HG03457 (cell line): ENCODE measurements around the gene NCOR1.
"Not testable (repeated sequence)": the region's sequence is repeated elsewhere in the genome, so short reads cannot be mapped to it uniquely, and the experiment has no call there.

Experiments
- ATAC-seq: cut with Tn5 transposase; IDR thresholded peaks from one replicate; pipeline ENCODE4 v1.9.1; 2021; ENCODE audit warnings: moderate number of reproducible peaks; ENCODE audit not compliant: unreplicated experiment

Gene NCOR1

GRCh38 chr17:16152326-16152725, 63.0 kb downstream of the NCOR1 start:
- not testable (repeated sequence) for ATAC-seq

- no peak for ATAC-seq
Measured at GRCh38 chr17:16150251-16150856, 65.0 kb downstream of the NCOR1 start.

- ATAC-seq: no peak
Measured at GRCh38 chr17:16148596-16148995, 66.7 kb downstream of the NCOR1 start.

DNA sequence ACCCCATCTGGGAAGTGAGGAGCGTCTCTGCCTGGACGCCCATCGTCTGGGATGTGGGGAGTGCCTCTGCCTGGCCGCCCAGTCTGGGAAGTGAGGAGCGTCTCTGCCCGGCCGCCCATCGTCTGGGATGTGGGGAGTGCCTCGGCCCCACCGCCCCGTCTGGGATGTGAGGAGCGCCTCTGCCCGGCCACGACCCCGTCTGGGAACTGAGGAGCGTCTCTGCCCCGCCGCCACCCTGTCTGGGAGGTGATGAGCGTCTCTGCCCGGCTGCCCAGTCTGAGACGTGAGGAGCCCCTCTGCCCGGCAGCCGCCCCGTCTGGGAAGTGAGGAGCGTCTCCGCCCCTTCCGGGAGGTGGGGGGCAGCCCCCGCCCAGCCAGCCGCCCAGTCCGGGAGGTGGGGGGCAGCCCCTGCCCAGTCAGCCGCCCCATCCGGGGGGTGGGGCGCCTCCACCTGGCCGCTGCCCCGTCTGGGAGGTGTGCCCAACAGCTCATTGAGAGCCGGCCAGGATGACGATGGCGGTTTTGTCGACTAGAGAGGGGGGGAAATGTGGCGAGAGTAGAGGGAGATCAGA, 69.9 kb downstream of the NCOR1 start:
- not testable (repeated sequence) for ATAC-seq

DNA sequence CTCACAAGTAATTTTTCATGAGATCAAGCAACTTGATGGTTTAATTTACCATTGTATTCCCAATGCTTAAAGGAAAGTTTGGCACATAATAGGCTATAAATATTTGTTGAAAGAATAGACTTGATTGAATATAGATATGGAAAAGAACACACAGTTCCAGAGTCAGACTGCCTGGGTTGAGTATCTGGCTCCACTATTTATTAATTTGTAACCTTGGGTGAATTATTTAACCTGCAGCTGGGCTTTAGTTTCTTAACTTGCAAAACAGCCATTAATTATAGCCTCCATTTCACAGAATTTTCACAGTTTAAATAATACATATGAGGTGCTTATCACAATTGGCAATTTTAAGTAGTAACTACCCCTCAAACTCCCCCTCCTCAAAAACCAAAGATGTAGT, 73.6 kb downstream of the NCOR1 start:
- no peak for ATAC-seq

GRCh38 chr17:16140854-16141253, 74.5 kb downstream of the NCOR1 start:
- no peak for ATAC-seq

GRCh38 chr17:16135461-16135860, 79.9 kb downstream of the NCOR1 start:
- ATAC-seq: no peak

- ATAC-seq: no peak
Measured at GRCh38 chr17:16131593-16131992, 83.7 kb downstream of the NCOR1 start.

DNA sequence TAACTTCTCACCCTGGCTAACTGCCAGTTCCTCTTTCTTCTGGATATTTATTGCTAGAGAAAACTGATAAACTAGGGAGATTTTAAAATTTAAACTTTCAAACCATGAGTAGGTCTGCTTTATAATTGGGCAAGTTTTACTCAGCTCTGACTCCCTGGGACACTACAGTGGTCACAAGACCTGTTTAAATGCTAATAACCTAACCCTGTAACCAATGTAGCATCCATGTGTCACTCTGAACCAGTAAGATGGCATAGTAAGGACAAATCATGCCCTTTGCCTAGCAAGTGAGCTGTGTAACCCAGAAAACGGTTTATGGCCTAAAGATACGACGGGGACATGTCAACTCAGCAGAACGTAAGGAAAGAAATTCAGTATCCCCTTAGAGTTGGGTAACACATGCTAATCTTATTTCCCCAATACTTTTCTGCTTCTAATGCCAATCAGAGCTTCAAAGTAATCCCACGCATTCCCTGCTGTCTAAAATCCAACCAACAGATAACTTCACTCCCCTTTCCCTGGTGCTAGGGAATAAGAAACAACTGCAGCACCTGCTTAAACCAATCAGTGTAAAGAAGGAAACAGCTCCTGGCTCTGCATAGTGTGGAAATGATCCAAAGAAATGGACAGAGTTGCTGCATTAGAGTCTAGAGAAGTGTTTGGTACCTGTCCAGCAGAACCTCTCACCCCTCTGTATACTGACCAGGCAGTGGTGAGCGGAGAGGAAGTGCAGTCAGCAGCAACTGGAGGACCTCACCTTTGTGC, 85.7 kb downstream of the NCOR1 start:
- ATAC-seq: no peak

DNA sequence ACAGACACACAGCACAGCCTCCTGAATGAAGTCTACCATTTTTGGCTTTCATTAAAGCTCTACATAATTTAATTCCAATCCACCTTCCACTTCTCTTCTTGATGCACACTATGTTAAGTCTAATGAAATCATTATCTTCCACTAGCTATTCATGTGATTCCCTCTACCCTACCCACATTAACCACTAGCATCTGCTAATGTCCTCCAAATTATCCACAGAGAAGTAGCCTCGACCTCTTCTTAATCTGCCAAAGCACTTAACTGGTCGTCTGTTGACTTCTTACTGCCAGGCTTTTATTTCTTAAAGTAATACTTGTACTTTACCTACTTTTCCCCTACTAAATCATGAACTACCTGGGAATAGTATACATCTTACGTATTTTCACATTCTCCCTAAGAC, 91.8 kb downstream of the NCOR1 start:
- ATAC-seq: no peak

DNA sequence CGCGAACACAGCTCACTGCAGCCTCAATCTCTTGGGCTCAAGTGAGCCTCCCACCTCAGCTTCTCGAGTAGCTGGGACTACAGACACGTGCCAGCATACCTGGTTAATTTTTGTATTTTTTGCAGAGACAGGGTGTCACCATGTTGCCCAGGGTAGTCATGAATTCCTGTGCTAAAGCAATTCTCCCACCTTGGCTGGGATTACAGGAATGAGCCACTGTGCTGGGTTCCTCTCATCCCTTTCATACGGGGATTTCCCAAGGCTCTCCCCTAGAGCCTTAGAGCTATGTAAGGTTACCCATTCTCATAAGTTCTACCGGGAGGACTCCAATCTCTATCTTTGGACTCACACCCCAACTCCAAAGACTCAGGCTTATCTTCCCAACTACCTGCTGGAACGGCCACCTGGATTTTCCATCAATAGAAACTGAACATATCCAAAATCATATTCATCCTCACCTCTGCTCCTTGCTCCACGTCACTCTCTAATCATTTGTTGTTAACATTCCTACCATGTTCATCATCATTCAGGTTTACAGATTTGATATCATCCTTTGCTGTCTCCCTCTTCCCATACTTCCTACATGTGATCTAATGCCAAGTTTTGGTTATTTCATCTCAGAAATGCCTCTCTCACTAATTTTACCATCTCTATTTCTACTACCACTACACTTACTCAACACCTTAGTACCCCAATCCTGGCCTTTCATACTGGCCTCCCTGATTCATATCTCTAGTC, 92.5 kb downstream of the NCOR1 start:
- no peak for ATAC-seq

- ATAC-seq: no peak
Measured at GRCh38 chr17:16121915-16122314, 93.4 kb downstream of the NCOR1 start.

- no peak for ATAC-seq
Measured at GRCh38 chr17:16120937-16121336, 94.4 kb downstream of the NCOR1 start.

DNA sequence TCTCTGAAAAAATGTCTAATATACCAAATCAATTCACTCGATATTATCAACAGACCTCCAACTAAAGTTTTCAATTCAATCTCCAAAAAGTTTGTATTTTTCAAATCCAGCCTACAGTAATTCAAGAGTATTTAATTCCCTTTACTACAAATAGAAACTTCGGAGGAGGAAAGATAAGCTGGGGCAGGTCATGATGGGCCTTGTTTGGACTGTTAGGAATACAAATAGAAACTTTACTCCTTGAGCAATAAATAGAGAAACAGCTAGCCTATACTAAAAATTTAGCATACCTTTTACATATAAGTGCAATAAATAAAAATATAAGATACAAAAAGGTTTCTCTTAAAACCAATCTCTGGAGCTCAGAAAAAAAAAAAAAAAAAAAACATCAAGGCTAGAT, 98.2 kb downstream of the NCOR1 start:
- ATAC-seq: no peak

GRCh38 chr17:16115077-16115698, 100.1 kb downstream of the NCOR1 start:
- not testable (repeated sequence) for ATAC-seq

DNA sequence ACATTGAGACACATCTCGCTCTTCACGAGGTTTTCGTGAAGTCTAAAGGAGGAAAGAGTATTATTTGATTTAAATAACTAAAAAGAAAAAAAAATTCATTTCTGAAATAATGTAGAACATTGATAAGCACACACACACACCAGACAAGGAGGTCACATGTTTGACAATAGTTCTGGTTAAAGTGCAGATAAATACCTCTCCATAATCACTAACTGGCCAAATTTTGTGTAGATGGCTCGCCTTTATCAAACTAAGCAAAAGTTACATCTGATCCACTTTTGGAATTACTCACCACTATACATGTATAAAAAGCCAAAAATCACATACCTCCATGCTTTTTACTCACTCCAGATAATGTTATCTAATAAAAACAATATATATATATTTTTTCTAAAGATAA, 106.5 kb downstream of the NCOR1 start:
- no peak for ATAC-seq

GRCh38 chr17:16108386-16108785, 106.9 kb downstream of the NCOR1 start:
- no peak for ATAC-seq

GRCh38 chr17:16107165-16107770, 108.1 kb downstream of the NCOR1 start:
- ATAC-seq: no peak

DNA sequence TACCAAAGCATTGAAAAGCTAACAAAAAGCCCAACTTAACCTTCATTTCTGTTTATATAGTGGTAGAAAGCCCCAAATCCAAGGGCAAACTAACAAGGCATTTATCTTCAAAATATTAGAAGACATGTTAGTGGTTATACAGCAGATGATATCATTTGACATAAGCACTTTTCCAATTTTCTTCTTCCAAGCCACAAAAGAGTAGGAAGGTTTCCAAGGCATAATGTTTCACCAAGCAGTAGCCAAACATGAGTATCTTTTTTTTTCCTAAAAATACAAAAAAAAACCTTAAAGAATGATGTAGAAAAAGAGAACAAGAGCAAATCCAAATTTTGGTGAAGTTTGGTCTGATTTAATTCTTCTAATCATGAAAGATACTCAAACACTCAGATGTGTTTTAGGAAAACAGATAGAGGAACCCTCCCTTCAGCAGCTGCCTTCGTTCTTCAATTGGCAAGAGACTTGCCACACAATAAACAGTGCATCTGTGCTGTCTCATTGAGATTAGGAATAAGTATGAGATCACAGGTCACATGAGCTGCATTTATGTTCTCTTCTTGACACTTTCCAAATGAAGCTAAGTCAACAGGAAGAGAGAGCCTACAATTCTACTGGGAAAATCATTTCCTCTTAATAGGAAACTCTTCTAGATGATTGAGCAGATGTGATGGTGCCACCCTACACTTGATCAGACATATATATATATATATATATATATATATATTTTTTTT, 109.0 kb downstream of the NCOR1 start:
- no peak for ATAC-seq

DNA sequence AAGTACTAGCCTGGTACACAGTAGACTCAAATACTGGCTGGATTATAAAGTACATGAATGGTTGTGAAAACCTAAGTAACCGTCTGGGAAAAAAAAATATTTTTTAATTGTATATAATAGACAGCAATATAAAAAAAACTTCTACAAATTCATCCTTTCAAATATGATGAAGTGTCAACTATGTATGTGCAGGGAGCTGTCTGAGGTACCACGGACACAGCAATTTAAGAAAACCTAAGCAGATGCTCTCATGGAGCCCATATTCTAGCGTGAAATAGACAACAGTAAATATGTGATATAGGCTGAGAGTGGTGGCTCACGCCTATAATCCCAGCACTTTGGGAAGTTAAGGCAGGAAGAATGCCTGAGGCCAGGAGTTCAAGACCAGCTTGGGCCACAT, 111.1 kb downstream of the NCOR1 start:
- ATAC-seq: no peak
